ENCODE data around the gene RAPSN.

RAPSN gene

GRCh38 chr11:47477753-47478152 is 28.8 kb upstream of the RAPSN start:
- TF ChIP-seq CTCF (conservative IDR thresholded peaks at IDR 0.05; ENCODE audit: low read depth, low read length), result no peak
- DNase-seq (ENCODE audit: low read depth), result no peak
- H3K4me3 ChIP-seq (ENCODE audit: low read length), result no peak overlapping the region

GRCh38 chr11:47477323-47477722 is 28.4 kb upstream of the RAPSN start:
- H3K4me3 ChIP-seq (ENCODE audit: low read length), result no peak overlapping the region
- DNase-seq (ENCODE audit: low read depth), result no peak
- no peak for TF ChIP-seq CTCF (conservative IDR thresholded peaks at IDR 0.05; ENCODE audit: low read depth, low read length)

- no peak for DNase-seq (ENCODE audit: low read depth)
- no peak overlapping the region for H3K4me3 ChIP-seq (ENCODE audit: low read length)
- TF ChIP-seq CTCF (conservative IDR thresholded peaks at IDR 0.05; ENCODE audit: low read depth, low read length), result no peak
Observed at GRCh38 chr11:47470671-47471070, 21.7 kb upstream of the RAPSN start.

GRCh38 chr11:47469361-47470179 is 20.6 kb upstream of the RAPSN start:
- DNase-seq (ENCODE audit: low read depth), result no peak
- H3K4me3 ChIP-seq (ENCODE audit: low read length), result no peak overlapping the region
- TF ChIP-seq CTCF (conservative IDR thresholded peaks at IDR 0.05; ENCODE audit: low read depth, low read length), result no peak

- DNase-seq (ENCODE audit: low read depth), result no peak
- H3K4me3 ChIP-seq (ENCODE audit: low read length), result no peak overlapping the region
- no peak for TF ChIP-seq CTCF (conservative IDR thresholded peaks at IDR 0.05; ENCODE audit: low read depth, low read length)
Observed at GRCh38 chr11:47468598-47469214, 19.8 kb upstream of the RAPSN start.

- TF ChIP-seq CTCF (conservative IDR thresholded peaks at IDR 0.05; ENCODE audit: low read depth, low read length), result no peak
- no peak overlapping the region for H3K4me3 ChIP-seq (ENCODE audit: low read length)
- no peak for DNase-seq (ENCODE audit: low read depth)
Observed at GRCh38 chr11:47467357-47467756, 18.4 kb upstream of the RAPSN start.

All from retinal pigment epithelial cell (primary cell).